ENCODE results near the gene KDM3B. TPM values are rescaled to one million over a fixed set of nuclear protein-coding genes. Genes with fewer than 3 reads are reported as not detected.
A peak's percentile ranks its signal among the peaks of the same experiment; 100 is the strongest.

Gene KDM3B
- total and polyA plus RNA-seq, 2 of the 8 experiments (the other 6 are each of a cell fraction or from before 2014, with no cell fraction given): 27.1 to 78.1 TPM

DNA sequence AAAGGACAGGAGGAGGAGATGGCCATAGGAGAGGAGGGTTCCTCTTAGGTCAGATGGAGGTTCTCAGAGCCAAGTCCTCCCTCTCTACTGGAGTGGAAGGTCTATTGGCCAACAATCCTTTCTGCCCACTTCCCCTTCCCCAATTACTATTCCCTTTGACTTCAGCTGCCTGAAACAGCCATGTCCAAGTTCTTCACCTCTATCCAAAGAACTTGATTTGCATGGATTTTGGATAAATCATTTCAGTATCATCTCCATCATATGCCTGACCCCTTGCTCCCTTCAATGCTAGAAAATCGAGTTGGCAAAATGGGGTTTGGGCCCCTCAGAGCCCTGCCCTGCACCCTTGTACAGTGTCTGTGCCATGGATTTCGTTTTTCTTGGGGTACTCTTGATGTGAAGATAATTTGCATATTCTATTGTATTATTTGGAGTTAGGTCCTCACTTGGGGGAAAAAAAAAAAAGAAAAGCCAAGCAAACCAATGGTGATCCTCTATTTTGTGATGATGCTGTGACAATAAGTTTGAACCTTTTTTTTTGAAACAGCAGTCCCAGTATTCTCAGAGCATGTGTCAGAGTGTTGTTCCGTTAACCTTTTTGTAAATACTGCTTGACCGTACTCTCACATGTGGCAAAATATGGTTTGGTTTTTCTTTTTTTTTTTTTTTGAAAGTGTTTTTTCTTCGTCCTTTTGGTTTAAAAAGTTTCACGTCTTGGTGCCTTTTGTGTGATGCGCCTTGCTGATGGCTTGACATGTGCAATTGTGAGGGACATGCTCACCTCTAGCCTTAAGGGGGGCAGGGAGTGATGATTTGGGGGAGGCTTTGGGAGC, 115.9 kb downstream of the KDM3B start:
- peaks cover 11 to 16% of the 10 kb centered on the region in 2 experiments for H4K20me1 ChIP-seq (replicated peaks in 1 of 2; ENCODE audit: control insufficient read depth in 1 of 2, insufficient read depth in 2 of 2, low read length in 2 of 2)
- H2AK5ac ChIP-seq (ENCODE audit: low read depth, low read length): no peak overlapping the region
- no peak overlapping the region for H2BK12ac ChIP-seq (ENCODE audit: low read depth, low read length)
- peak overlapping the region in 3 of 4 experiments; percentile 4 to 90 (median 7); a peak in 3 of 8 replicates for H3K4me3 ChIP-seq (ENCODE audit: extremely low read depth in 1 of 4, insufficient read depth in 2 of 4, low read depth in 3 of 4, low read length in 4 of 4)
- H3K23ac ChIP-seq (ENCODE audit: insufficient read length): no peak overlapping the region
- peaks cover 18% of the 10 kb centered on the region for H3K23me2 ChIP-seq (ENCODE audit: low read depth, low read length)
- peaks cover 0 to 18% (median 4%) of the 10 kb centered on the region in 4 experiments; a peak in 5 of 8 replicates for H3K36me3 ChIP-seq (ENCODE audit: control insufficient read depth in 2 of 4, insufficient read depth in 4 of 4, low read length in 3 of 4)
- DNase-seq (ENCODE audit: low read depth in 1 of 2, low spot score in 2 of 2) (no peak), FAIRE-seq (no peak)
- no peak overlapping the region for H3K27ac ChIP-seq (ENCODE audit: low read depth, low read length)
- 91% methylated on average over 6 of the region's 7 CpGs; no CpG with 5 or more reads in 1 of the 2 experiments for WGBS, 2 experiments (ENCODE audit: extremely low coverage in 1 of 2, insufficient coverage in 1 of 2, insufficient read length in 1 of 2, insufficient replicate concordance in 2 of 2, low coverage in 1 of 2, low lambda C conversion rate in 2 of 2, missing lambda C conversion rate in 1 of 2)
- no peak overlapping the region for H2AFZ ChIP-seq (ENCODE audit: low read length)
- POLR2A ChIA-PET (ENCODE audit: partially characterized antibody): interaction anchor here (1.3 to 15.1 kb wide), 5 partner anchors 9 to 31 kb away, joined by 3 to 294 read pairs (median 105); no protein-coding TSS in a partner anchor
- H2BK5ac ChIP-seq (ENCODE audit: low read depth, low read length): no peak overlapping the region
- no peak overlapping the region for H3K14ac ChIP-seq (ENCODE audit: insufficient read length)
- H3K9me3 ChIP-seq (ENCODE audit: insufficient read depth in 2 of 2, low read depth in 1 of 2, low read length in 1 of 2): no peaks in the 10 kb centered on the region
- no peak overlapping the region for H3K56ac ChIP-seq (replicated peaks; ENCODE audit: insufficient read length, low read depth, low read length)
- no peak overlapping the region for H4K5ac ChIP-seq (ENCODE audit: insufficient read length, low read depth, low read length)
- H3K27me3 ChIP-seq (replicated peaks in 1 of 4; ENCODE audit: control insufficient read depth in 3 of 4, extremely low read depth in 1 of 4, insufficient read depth in 3 of 4, low read length in 3 of 4): peaks cover 0 to 15% (median 13%) of the 10 kb centered on the region in 4 experiments; a peak in 5 of 7 replicates
- H3K4ac ChIP-seq (replicated peaks; ENCODE audit: insufficient read length, low read depth, low read length): no peak overlapping the region
- H3K18ac ChIP-seq (ENCODE audit: extremely low read depth, low read length): no peak overlapping the region
- no peak overlapping the region for H2BK120ac ChIP-seq (replicated peaks; ENCODE audit: low read depth, low read length)
- H3K4me1 ChIP-seq (replicated peaks in 1 of 4; ENCODE audit: control insufficient read depth in 3 of 4, insufficient read depth in 4 of 4, low read length in 3 of 4): peaks cover 2 to 11% (median 6%) of the 10 kb centered on the region in 4 experiments
- H2BK20ac ChIP-seq (ENCODE audit: low read length): no peak overlapping the region
- H4K91ac ChIP-seq (replicated peaks; ENCODE audit: insufficient read length, low read length): no peak overlapping the region
- H3K79me1 ChIP-seq (ENCODE audit: low read depth, low read length): no peaks in the 10 kb centered on the region; the same call in 1 of the 2 replicates
- no peak overlapping the region for H2BK15ac ChIP-seq (ENCODE audit: low read length)
- H4K8ac ChIP-seq (ENCODE audit: extremely low read depth, insufficient read depth, low read length): 0 out of 2 replicates have a peak overlapping the region, but pooled peaks have one; percentile 7
- CTCF ChIA-PET (ENCODE audit: partially characterized antibody): interaction anchor here (13.5 to 24.9 kb wide), 2 partner anchors 18 to 32 kb away, joined by 215 to 532 read pairs; no protein-coding TSS in a partner anchor
- no peak overlapping the region for H3K9ac ChIP-seq (replicated peaks in 1 of 4; ENCODE audit: extremely low read depth in 1 of 4, low read depth in 3 of 4, low read length in 3 of 4)
- peaks cover 0 to 4% of the 10 kb centered on the region in 2 experiments; a peak in 1 of 4 replicates for H3K79me2 ChIP-seq (ENCODE audit: control insufficient read depth in 1 of 2, insufficient read depth in 2 of 2, low read length in 2 of 2)
- peak overlapping the region in 1 of 2 experiments; percentile 37; a peak in 1 of 4 replicates for H3K4me2 ChIP-seq (ENCODE audit: insufficient read depth in 1 of 2, low read depth in 2 of 2, low read length in 2 of 2)
- TF ChIP-seq KDM4A (IDR thresholded peaks at IDR 0.05; ENCODE audit: low read depth, low read length, severe bottlenecking) (no peak), MAFK (IDR thresholded peaks at IDR 0.05; ENCODE audit: low read depth, low read length) (peak; percentile 1; the same call in 1 of the 2 replicates), SP4 (IDR thresholded peaks at IDR 0.05; ENCODE audit: low read length) (peak; percentile 93)

All from H1 (cell line).